H1 (cell line): ENCODE data around the gene FARS2. TPM values are rescaled to one million over a fixed set of nuclear protein-coding genes. Genes with fewer than 3 reads are reported as not detected.

Source experiments
- CTCF ChIA-PET: fragments of 300-600 bp; sonication (Branson Sonifier 250); formaldehyde crosslinking; loops from one replicate; lab custom pipeline; 2021; ENCODE audit not compliant: partially characterized antibody; lab: Charles Lee
- POLR2A ChIA-PET: fragments of 300-600 bp; sonication (Branson Sonifier 250); formaldehyde crosslinking; loops from one replicate; lab custom pipeline; 2021; ENCODE audit warnings: inconsistent platforms; ENCODE audit not compliant: partially characterized antibody; lab: Charles Lee
- DNase-seq, 2 experiments: peaks; one replicate each; pipeline versions ENCODE4 v3.0.0 to v3.0.0-alpha.2; 2010 to 2022; ENCODE audit warnings: low spot score in 2 of 2, low read depth in 1 of 2, mixed read lengths in 1 of 2
- FAIRE-seq: peaks from 2 replicates; lab custom pipeline; 2011; peaks lifted over from hg19 to GRCh38; lab: Jason Lieb, UNC
- H2AFZ ChIP-seq: 2 replicates; pipeline ENCODE4 v1.8.1; 2012; ENCODE audit warnings: low read length, inconsistent platforms
- H2AK5ac ChIP-seq: 2 replicates; pipeline ENCODE4 v1.6.1; 2013; ENCODE audit warnings: low read depth, low read length
- H2BK120ac ChIP-seq: replicated peaks from 2 replicates; pipeline ENCODE3; 2013; ENCODE audit warnings: low read depth, low read length, inconsistent platforms
- H2BK12ac ChIP-seq: 2 replicates; pipeline ENCODE4 v1.6.1; 2013; ENCODE audit warnings: low read depth, low read length
- H2BK15ac ChIP-seq: 2 replicates; pipeline ENCODE4 v1.6.1; 2013; ENCODE audit warnings: low read length
- H2BK20ac ChIP-seq: 2 replicates; pipeline ENCODE4 v1.6.1; 2013; ENCODE audit warnings: low read length
- H2BK5ac ChIP-seq: 2 replicates; pipeline ENCODE4 v1.6.1; 2013; ENCODE audit warnings: low read depth, low read length
- H3K14ac ChIP-seq: 2 replicates; pipeline ENCODE4 v1.6.1; 2013; ENCODE audit warnings: inconsistent platforms; ENCODE audit not compliant: insufficient read length
- H3K18ac ChIP-seq: 2 replicates; pipeline ENCODE4 v1.6.1; 2013; ENCODE audit warnings: low read length; ENCODE audit errors: extremely low read depth
- H3K23ac ChIP-seq: 2 replicates; pipeline ENCODE4 v1.6.1; 2013; ENCODE audit warnings: inconsistent platforms; ENCODE audit not compliant: insufficient read length
- H3K23me2 ChIP-seq: 2 replicates; pipeline ENCODE4 v1.6.1; 2013; ENCODE audit warnings: low read depth, low read length
- H3K27ac ChIP-seq: 2 replicates; pipeline ENCODE4 v1.6.1; 2011; ENCODE audit warnings: low read depth, low read length, inconsistent platforms
- H3K27me3 ChIP-seq, 4 experiments: replicated peaks in 1 of 4; 1 replicate in 1 of 4; 2 replicates in 3 of 4; pipeline versions ENCODE4 v1.6.1 to v1.8.1; 2011 to 2013; ENCODE audit warnings: low read length in 3 of 4, mild to moderate bottlenecking in 3 of 4, inconsistent platforms in 2 of 4, mixed read lengths in 2 of 4, moderate library complexity in 1 of 4; ENCODE audit not compliant: control insufficient read depth in 3 of 4, insufficient read depth in 3 of 4; ENCODE audit errors: extremely low read depth in 1 of 4
- H3K36me3 ChIP-seq, 4 experiments: 2 replicates each; pipeline versions ENCODE4 v1.6.1 to v1.8.1; 2011 to 2013; ENCODE audit warnings: mild to moderate bottlenecking in 4 of 4, low read length in 3 of 4, moderate library complexity in 2 of 4, control low read depth in 1 of 4, inconsistent platforms in 1 of 4; ENCODE audit not compliant: insufficient read depth in 4 of 4, control insufficient read depth in 2 of 4
- H3K4ac ChIP-seq: replicated peaks from 2 replicates; pipeline ENCODE3; 2013; ENCODE audit warnings: low read length, low read depth, mixed read lengths, inconsistent platforms; ENCODE audit not compliant: insufficient read length
- H3K4me1 ChIP-seq, 4 experiments: replicated peaks in 1 of 4; 1 replicate in 1 of 4; 2 replicates in 3 of 4; pipeline versions ENCODE4 v1.6.1 to v1.8.1; 2011 to 2013; ENCODE audit warnings: low read length in 3 of 4, inconsistent platforms in 2 of 4, mixed read lengths in 1 of 4; ENCODE audit not compliant: insufficient read depth in 4 of 4, control insufficient read depth in 3 of 4
- H3K4me2 ChIP-seq, 2 experiments: 2 replicates each; pipeline versions ENCODE4 v1.6.1 to v1.8.1; 2011 to 2013; ENCODE audit warnings: low read depth in 2 of 2, low read length in 2 of 2, control low read depth in 1 of 2, inconsistent platforms in 1 of 2, mild to moderate bottlenecking in 1 of 2; ENCODE audit not compliant: insufficient read depth in 1 of 2
- H3K4me3 ChIP-seq, 4 experiments: fragments of 200-600, 300-600 bp in 1 of 4; sonication (generic), shearing (Covaris generic), sonication (Bioruptor Twin) in 1 of 4; 2 replicates each; pipeline versions ENCODE4 v1.5.1 to v1.8.1; 2011 to 2016; ENCODE audit warnings: low read length in 4 of 4, low read depth in 3 of 4, control low read depth in 2 of 4, inconsistent platforms in 2 of 4, mild to moderate bottlenecking in 2 of 4, mixed read lengths in 1 of 4, moderate library complexity in 1 of 4; ENCODE audit not compliant: insufficient read depth in 2 of 4; ENCODE audit errors: extremely low read depth in 1 of 4
- H3K56ac ChIP-seq: replicated peaks from 2 replicates; pipeline ENCODE3; 2013; ENCODE audit warnings: low read depth, mild to moderate bottlenecking, mixed read lengths, low read length, inconsistent platforms; ENCODE audit not compliant: insufficient read length
- H3K79me1 ChIP-seq: 2 replicates; pipeline ENCODE4 v1.6.1; 2013; ENCODE audit warnings: low read depth, low read length, control low read depth
- H3K79me2 ChIP-seq, 2 experiments: 2 replicates each; pipeline versions ENCODE4 v1.6.1 to v1.8.1; 2012 to 2013; ENCODE audit warnings: low read length in 2 of 2, mild to moderate bottlenecking in 2 of 2, inconsistent platforms in 1 of 2; ENCODE audit not compliant: insufficient read depth in 2 of 2, control insufficient read depth in 1 of 2
- H3K9ac ChIP-seq, 4 experiments: replicated peaks in 1 of 4; 1 replicate in 1 of 4; 2 replicates in 3 of 4; pipeline versions ENCODE4 v1.6.1 to v1.8.1; 2011 to 2013; ENCODE audit warnings: low read depth in 3 of 4, low read length in 3 of 4, control low read depth in 2 of 4, mild to moderate bottlenecking in 2 of 4, moderate library complexity in 2 of 4, inconsistent platforms in 1 of 4; ENCODE audit errors: extremely low read depth in 1 of 4
- H3K9me3 ChIP-seq, 2 experiments: 2 replicates each; pipeline versions ENCODE4 v1.6.1 to v1.8.1; 2012 to 2013; ENCODE audit warnings: mild to moderate bottlenecking in 2 of 2, moderate library complexity in 2 of 2, control low read depth in 1 of 2, inconsistent platforms in 1 of 2, low read depth in 1 of 2, low read length in 1 of 2, mixed read lengths in 1 of 2; ENCODE audit not compliant: insufficient read depth in 2 of 2
- H4K20me1 ChIP-seq, 2 experiments: replicated peaks in 1 of 2; 2 replicates each; pipeline versions ENCODE3 to v1.8.1; 2011 to 2013; ENCODE audit warnings: inconsistent platforms in 2 of 2, low read length in 2 of 2, mild to moderate bottlenecking in 1 of 2; ENCODE audit not compliant: insufficient read depth in 2 of 2, control insufficient read depth in 1 of 2
- H4K5ac ChIP-seq: 2 replicates; pipeline ENCODE4 v1.6.1; 2013; ENCODE audit warnings: low read length, low read depth, mixed read lengths, inconsistent platforms; ENCODE audit not compliant: insufficient read length
- H4K8ac ChIP-seq: 2 replicates; pipeline ENCODE4 v1.8.0; 2013; ENCODE audit warnings: mild to moderate bottlenecking, moderate library complexity, low read length, inconsistent platforms; ENCODE audit not compliant: insufficient read depth; ENCODE audit errors: extremely low read depth
- H4K91ac ChIP-seq: replicated peaks from 2 replicates; pipeline ENCODE3; 2013; ENCODE audit warnings: low read length, mixed read lengths, inconsistent platforms; ENCODE audit not compliant: insufficient read length
- CTBP2 ChIP-seq: IDR thresholded peaks from 2 replicates; pipeline ENCODE4 v1.7.0; 2011; ENCODE audit warnings: borderline replicate concordance, mild to moderate bottlenecking, moderate library complexity, mixed read lengths, low read length; ENCODE audit not compliant: insufficient read depth, insufficient read length
- GTF2F1 ChIP-seq: IDR thresholded peaks from 2 replicates; pipeline ENCODE4 v1.6.1; 2012; ENCODE audit warnings: low read depth, low read length, improper control_type of control experiment, borderline replicate concordance
- KDM1A ChIP-seq: fragments of 200-600, 300-600 bp; sonication (generic); IDR thresholded peaks from 2 replicates; pipeline ENCODE4 v1.7.1; 2016; ENCODE audit warnings: mild to moderate bottlenecking, low read length, borderline replicate concordance
- TAF7 ChIP-seq: optimal IDR thresholded peaks from 2 replicates; pipeline ENCODE3; 2011; ENCODE audit warnings: low read depth, mild to moderate bottlenecking, inconsistent platforms, low read length, moderate library complexity, borderline replicate concordance
- TBP ChIP-seq: IDR thresholded peaks from 2 replicates; pipeline ENCODE4 v1.6.1; 2011; ENCODE audit warnings: low read depth, low read length, improper control_type of control experiment
- WGBS, 2 experiments: shearing (Covaris generic) in 1 of 2; methylation state at CpG; one replicate each; pipeline versions ENCODE4 v1.1.6 to v1.1.7; 2013 to 2015; ENCODE audit warnings: low lambda C conversion rate in 2 of 2, mixed read lengths in 2 of 2, inconsistent platforms in 1 of 2, low coverage in 1 of 2, missing lambda C conversion rate in 1 of 2; ENCODE audit not compliant: insufficient replicate concordance in 2 of 2, insufficient coverage in 1 of 2, insufficient read length in 1 of 2; ENCODE audit errors: extremely low coverage in 1 of 2, missing lambda C conversion rate in 1 of 2; 5-methylcytosine and 5-hydroxymethylcytosine counted together
- polyA plus RNA-seq, 7 experiments: library from polyadenylated mRNA; depleted of rRNA in 3 of 7; stranded (reverse) in 5 of 7; unstranded in 2 of 7; fragments of >200 nt in 5 of 7; fragments of 200-250 nt in 2 of 7; gene quantifications; 1 replicate in 5 of 7; 2 replicates in 1 of 7; 4 replicates in 1 of 7; pipeline versions ENCODE4 v1.2.1 to v1.2.3, GENCODE V29; 2011 to 2013; ENCODE audit warnings: missing spikeins in 2 of 7, mixed read lengths in 2 of 7
- total RNA-seq: library from RNA; stranded (reverse); fragmentation: NEBNext Ultra II Directional; extraction: Animal tissue kit (Norgen Biotek cat#: 25700); gene quantifications from 2 replicates; pipeline ENCODE4 v1.2.1, GENCODE V29; 2021

Gene FARS2
- total and polyA plus RNA-seq, 2 of the 8 experiments (the other 6 are each of a cell fraction or from before 2014, with no cell fraction given): 11.7 to 14.4 TPM

DNA sequence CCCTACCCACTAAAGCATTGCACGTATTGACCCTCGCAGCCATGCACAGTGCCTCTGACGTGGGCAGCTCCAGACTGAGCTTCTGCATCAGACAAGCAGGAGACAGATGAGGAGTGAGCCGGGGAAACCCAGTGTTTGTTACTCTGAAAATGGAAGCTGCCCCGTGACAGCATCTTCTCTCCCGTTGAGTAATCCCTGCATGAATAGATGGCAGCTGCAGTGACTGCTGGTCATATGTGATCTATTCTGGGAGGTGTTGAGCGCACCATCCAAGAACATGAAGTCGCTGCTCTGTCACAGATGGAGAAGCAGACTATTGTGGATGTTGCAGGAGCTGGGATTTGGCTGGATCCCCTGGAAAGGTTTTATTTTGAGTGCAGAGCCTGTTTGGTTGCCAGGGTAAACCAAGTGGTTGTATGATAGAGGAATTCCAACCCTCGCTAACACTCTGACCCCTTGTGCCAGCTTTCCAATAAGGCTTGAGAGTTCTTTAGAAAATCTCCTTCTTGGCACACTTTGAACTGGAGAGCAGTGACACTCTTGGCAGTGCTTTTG, 503.2 kb downstream of the FARS2 start:
- Histone ChIP-seq H3K4me3 (no peak overlapping the region), H3K27me3 (no peaks in the 10 kb centered on the region), H3K4me2 (no peak overlapping the region), H3K18ac (no peak overlapping the region), H2AFZ (no peak overlapping the region), H3K4ac (no peak overlapping the region), H2BK12ac (no peak overlapping the region), H4K8ac (no peak overlapping the region), H2AK5ac (no peak overlapping the region), H2BK5ac (no peak overlapping the region), H2BK20ac (no peak overlapping the region), H2BK120ac (no peak overlapping the region), H3K9me3 (peaks cover 7 to 10% of the 10 kb centered on the region in 2 experiments; a peak in 3 of 4 replicates), H3K79me1 (no peaks in the 10 kb centered on the region), H3K36me3 (no peaks in the 10 kb centered on the region), H3K23ac (no peak overlapping the region), H4K91ac (no peak overlapping the region), H3K9ac (no peak overlapping the region), H4K20me1 (no peaks in the 10 kb centered on the region), H4K5ac (no peak overlapping the region), H3K56ac (no peak overlapping the region), H2BK15ac (no peak overlapping the region), H3K23me2 (no peaks in the 10 kb centered on the region), H3K14ac (no peak overlapping the region), H3K79me2 (no peaks in the 10 kb centered on the region), H3K27ac (no peak overlapping the region), H3K4me1 (peaks cover 0 to 1% (median 0%) of the 10 kb centered on the region in 4 experiments; a peak in 1 of 7 replicates)
- no peak for TF ChIP-seq TAF7
- TF ChIP-seq TBP: no peak
- no peak for TF ChIP-seq KDM1A
- no peak for TF ChIP-seq CTBP2
- TF ChIP-seq GTF2F1: no peak
- FAIRE-seq (no peak), DNase-seq (no peak)
- POLR2A ChIA-PET: no interaction called here
- 91% methylated on average over 9 of the region's 9 CpGs; no CpG with 5 or more reads in 1 of the 2 experiments for WGBS, 2 experiments
- CTCF ChIA-PET: interaction anchor here (0.7 to 3.2 kb wide), 10 partner anchors 10 to 344 kb away, joined by 3 to 12 read pairs (median 4); no protein-coding TSS in a partner anchor
